Liver (tissue), 9 donors: Measurements from ENCODE around the gene BRIX1. TPM values are rescaled to one million over a fixed set of nuclear protein-coding genes. Genes with fewer than 3 reads are reported as not detected.

Experiments used
- DNase-seq: peaks from one replicate; pipeline ENCODE4 v3.0.0-alpha.2; 2017; ENCODE audit warnings: low spot score
- H3K27ac ChIP-seq, 2 donors: one replicate each; pipeline ENCODE4 v1.7.0; 2013; ENCODE audit warnings: inconsistent platforms in 2 of 2, low read length in 2 of 2, control low read depth in 1 of 2, low read depth in 1 of 2, mild to moderate bottlenecking in 1 of 2
- H3K27me3 ChIP-seq, 4 donors: one replicate each; pipeline versions ENCODE4 v1.6.1 to v1.7.0; 2013; ENCODE audit warnings: low read length in 3 of 4, inconsistent platforms in 1 of 4, mild to moderate bottlenecking in 1 of 4, moderate library complexity in 1 of 4; ENCODE audit not compliant: control insufficient read depth in 4 of 4, insufficient read depth in 4 of 4
- H3K36me3 ChIP-seq, 4 donors: one replicate each; pipeline versions ENCODE4 v1.6.1 to v1.7.0; 2013; ENCODE audit warnings: low read length in 3 of 4, mild to moderate bottlenecking in 3 of 4, low read depth in 1 of 4, moderate library complexity in 1 of 4; ENCODE audit not compliant: control insufficient read depth in 4 of 4, insufficient read depth in 3 of 4
- H3K4me1 ChIP-seq, 4 donors: one replicate each; pipeline versions ENCODE4 v1.6.1 to v1.7.0; 2013; ENCODE audit warnings: low read length in 3 of 4, mild to moderate bottlenecking in 3 of 4, moderate library complexity in 1 of 4; ENCODE audit not compliant: control insufficient read depth in 4 of 4, insufficient read depth in 4 of 4
- H3K4me3 ChIP-seq, 3 donors: one replicate each; pipeline versions ENCODE4 v1.6.1 to v1.7.0; 2013; ENCODE audit warnings: low read length in 3 of 3, control low read depth in 1 of 3, low read depth in 1 of 3, mild to moderate bottlenecking in 1 of 3
- H3K9ac ChIP-seq, 2 donors: one replicate each; pipeline ENCODE4 v1.7.0; 2013; ENCODE audit warnings: low read length in 2 of 2, mild to moderate bottlenecking in 2 of 2, moderate library complexity in 2 of 2, control low read depth in 1 of 2, low read depth in 1 of 2
- H3K9me3 ChIP-seq, 4 donors: one replicate each; pipeline versions ENCODE4 v1.6.1 to v1.7.0; 2013; ENCODE audit warnings: low read length in 3 of 4; ENCODE audit not compliant: control insufficient read depth in 4 of 4
- EGR1 ChIP-seq, 2 donors: IDR thresholded peaks; 2 replicates each; pipeline ENCODE4 v1.6.1; 2016 to 2018; ENCODE audit warnings: antibody characterized with exemption in 2 of 2, low read depth in 2 of 2
- FOXA1 ChIP-seq: IDR thresholded peaks from 2 replicates; pipeline ENCODE4 v1.6.1; 2016; ENCODE audit warnings: antibody characterized with exemption
- FOXA2 ChIP-seq: IDR thresholded peaks from 2 replicates; pipeline ENCODE4 v1.6.1; 2016; ENCODE audit warnings: antibody characterized with exemption
- GABPA ChIP-seq, 2 donors: IDR thresholded peaks in 1 of 2; conservative IDR thresholded peaks in 1 of 2; 2 replicates each; pipeline ENCODE4 v1.6.1; 2016; ENCODE audit warnings: antibody characterized with exemption in 2 of 2, mild to moderate bottlenecking in 1 of 2, moderate library complexity in 1 of 2
- HNF4A ChIP-seq, 2 donors: conservative IDR thresholded peaks; 2 replicates each; pipeline ENCODE4 v1.6.1; 2016; ENCODE audit warnings: antibody characterized with exemption in 2 of 2, mild to moderate bottlenecking in 2 of 2
- HNF4G ChIP-seq: IDR thresholded peaks from 2 replicates; pipeline ENCODE4 v1.6.1; 2016; ENCODE audit warnings: antibody characterized with exemption
- NR2F2 ChIP-seq: IDR thresholded peaks from 2 replicates; pipeline ENCODE4 v1.6.1; 2016; ENCODE audit warnings: antibody characterized with exemption
- RAD21 ChIP-seq, 2 donors: IDR thresholded peaks; 2 replicates each; pipeline ENCODE4 v1.6.1; 2016; ENCODE audit warnings: antibody characterized with exemption in 2 of 2, mild to moderate bottlenecking in 2 of 2
- RXRA ChIP-seq, 2 donors: IDR thresholded peaks; 2 replicates each; pipeline ENCODE4 v1.6.1; 2017 to 2018; ENCODE audit warnings: antibody characterized with exemption in 2 of 2, mild to moderate bottlenecking in 1 of 2
- SP1 ChIP-seq: IDR thresholded peaks from 2 replicates; pipeline ENCODE4 v1.6.1; 2018; ENCODE audit warnings: antibody characterized with exemption, mild to moderate bottlenecking
- TAF1 ChIP-seq: conservative IDR thresholded peaks from 2 replicates; pipeline ENCODE4 v1.6.1; 2016; ENCODE audit warnings: antibody characterized with exemption, mild to moderate bottlenecking
- YY1 ChIP-seq: IDR thresholded peaks from 2 replicates; pipeline ENCODE4 v1.6.1; 2016; ENCODE audit warnings: antibody characterized with exemption, mild to moderate bottlenecking
- WGBS: extraction: QIAGEN DNeasy Blood & Tissue Kit; methylation state at CpG from one replicate; pipeline ENCODE4 v1.1.7; 2013; 5-methylcytosine and 5-hydroxymethylcytosine counted together
- polyA plus RNA-seq, 2 donors: library from polyadenylated mRNA; stranded (reverse) in 1 of 2; unstranded in 1 of 2; fragments of 200-250 nt in 1 of 2; fragments of >200 nt in 1 of 2; fragmentation: Nextera tagmentation in 1 of 2; extraction: Ambion mirVana in 1 of 2; gene quantifications; one replicate each; pipeline versions ENCODE4 v1.2.1 to v1.2.3, GENCODE V29; 2013 to 2015
- total RNA-seq, 2 donors: library from RNA; depleted of rRNA; stranded (reverse); fragments of >200 nt; gene quantifications; one replicate each; pipeline ENCODE4 v1.2.3, GENCODE V29; 2014
- TF ChIP-seq, protein P1 (sequence below): IDR thresholded peaks from 2 replicates; pipeline ENCODE4 v1.6.1; 2016; ENCODE audit warnings: antibody characterized with exemption, mild to moderate bottlenecking
- TF ChIP-seq, protein P2 (sequence below): IDR thresholded peaks from 2 replicates; pipeline ENCODE4 v1.6.1; 2016; ENCODE audit warnings: antibody characterized with exemption
- TF ChIP-seq, protein P3 (sequence below): IDR thresholded peaks from 2 replicates; pipeline ENCODE4 v1.6.1; 2016; ENCODE audit warnings: antibody characterized with exemption
- TF ChIP-seq, protein P4 (sequence below): IDR thresholded peaks from 2 replicates; pipeline ENCODE4 v1.6.1; 2016; ENCODE audit warnings: antibody characterized with exemption
- TF ChIP-seq, protein P5 (sequence below): fragments of 150-350 bp; IDR thresholded peaks from 2 replicates; pipeline ENCODE4 v1.5.1; 2017; ENCODE audit warnings: improper control_type of control experiment, low read depth, low read length; ENCODE audit not compliant: missing input control
- donor health status: healthy.
- donor health status: healthy.
- donor health status: healthy.
- donor health status: healthy.
- donor health status: healthy.

The BRIX1 gene
- total and polyA plus RNA-seq, 4 donors, result 6.7 to 15.7 (median 10.5) TPM

DNA sequence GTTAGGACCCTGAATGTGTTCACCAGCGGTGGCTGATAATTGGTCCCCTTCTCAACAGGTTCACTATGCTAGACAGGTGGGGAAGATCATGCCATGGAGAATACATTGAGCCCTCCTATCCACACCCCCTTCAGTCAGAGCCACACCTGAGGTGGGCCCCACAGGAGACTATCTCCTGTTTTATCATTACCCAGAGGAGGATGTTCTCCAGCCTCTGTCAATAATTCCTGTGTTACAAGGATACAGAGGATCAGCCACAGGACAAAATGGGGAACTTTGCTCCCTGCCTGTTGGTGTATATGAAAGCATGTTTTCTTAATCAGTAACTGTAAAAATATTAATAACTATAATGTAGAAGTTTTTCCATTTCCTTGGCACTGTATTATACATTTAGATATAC lies 26.1 kb upstream of the BRIX1 start:
- H3K9ac ChIP-seq, result no peak overlapping the region
- TF ChIP-seq NR2F2 (no peak), TAF1 (no peak), SP1 (no peak), YY1 (no peak), HNF4G (no peak), HNF4A (conservative IDR thresholded peaks at IDR 0.05) (no peak), RAD21 (IDR thresholded peaks at IDR 0.05) (no peak), GABPA (IDR thresholded peaks at IDR 0.05 in 1 of 2, conservative IDR thresholded peaks at IDR 0.05 in 1 of 2) (no peak), FOXA1 (no peak), FOXA2 (no peak), EGR1 (IDR thresholded peaks at IDR 0.05; ENCODE audit: low read depth in 2 of 2) (no peak)
- TF ChIP-seq, protein P1, sequence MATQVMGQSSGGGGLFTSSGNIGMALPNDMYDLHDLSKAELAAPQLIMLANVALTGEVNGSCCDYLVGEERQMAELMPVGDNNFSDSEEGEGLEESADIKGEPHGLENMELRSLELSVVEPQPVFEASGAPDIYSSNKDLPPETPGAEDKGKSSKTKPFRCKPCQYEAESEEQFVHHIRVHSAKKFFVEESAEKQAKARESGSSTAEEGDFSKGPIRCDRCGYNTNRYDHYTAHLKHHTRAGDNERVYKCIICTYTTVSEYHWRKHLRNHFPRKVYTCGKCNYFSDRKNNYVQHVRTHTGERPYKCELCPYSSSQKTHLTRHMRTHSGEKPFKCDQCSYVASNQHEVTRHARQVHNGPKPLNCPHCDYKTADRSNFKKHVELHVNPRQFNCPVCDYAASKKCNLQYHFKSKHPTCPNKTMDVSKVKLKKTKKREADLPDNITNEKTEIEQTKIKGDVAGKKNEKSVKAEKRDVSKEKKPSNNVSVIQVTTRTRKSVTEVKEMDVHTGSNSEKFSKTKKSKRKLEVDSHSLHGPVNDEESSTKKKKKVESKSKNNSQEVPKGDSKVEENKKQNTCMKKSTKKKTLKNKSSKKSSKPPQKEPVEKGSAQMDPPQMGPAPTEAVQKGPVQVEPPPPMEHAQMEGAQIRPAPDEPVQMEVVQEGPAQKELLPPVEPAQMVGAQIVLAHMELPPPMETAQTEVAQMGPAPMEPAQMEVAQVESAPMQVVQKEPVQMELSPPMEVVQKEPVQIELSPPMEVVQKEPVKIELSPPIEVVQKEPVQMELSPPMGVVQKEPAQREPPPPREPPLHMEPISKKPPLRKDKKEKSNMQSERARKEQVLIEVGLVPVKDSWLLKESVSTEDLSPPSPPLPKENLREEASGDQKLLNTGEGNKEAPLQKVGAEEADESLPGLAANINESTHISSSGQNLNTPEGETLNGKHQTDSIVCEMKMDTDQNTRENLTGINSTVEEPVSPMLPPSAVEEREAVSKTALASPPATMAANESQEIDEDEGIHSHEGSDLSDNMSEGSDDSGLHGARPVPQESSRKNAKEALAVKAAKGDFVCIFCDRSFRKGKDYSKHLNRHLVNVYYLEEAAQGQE, result no peak
- TF ChIP-seq, protein P2, sequence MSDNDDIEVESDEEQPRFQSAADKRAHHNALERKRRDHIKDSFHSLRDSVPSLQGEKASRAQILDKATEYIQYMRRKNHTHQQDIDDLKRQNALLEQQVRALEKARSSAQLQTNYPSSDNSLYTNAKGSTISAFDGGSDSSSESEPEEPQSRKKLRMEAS, result no peak
- TF ChIP-seq, protein P3, sequence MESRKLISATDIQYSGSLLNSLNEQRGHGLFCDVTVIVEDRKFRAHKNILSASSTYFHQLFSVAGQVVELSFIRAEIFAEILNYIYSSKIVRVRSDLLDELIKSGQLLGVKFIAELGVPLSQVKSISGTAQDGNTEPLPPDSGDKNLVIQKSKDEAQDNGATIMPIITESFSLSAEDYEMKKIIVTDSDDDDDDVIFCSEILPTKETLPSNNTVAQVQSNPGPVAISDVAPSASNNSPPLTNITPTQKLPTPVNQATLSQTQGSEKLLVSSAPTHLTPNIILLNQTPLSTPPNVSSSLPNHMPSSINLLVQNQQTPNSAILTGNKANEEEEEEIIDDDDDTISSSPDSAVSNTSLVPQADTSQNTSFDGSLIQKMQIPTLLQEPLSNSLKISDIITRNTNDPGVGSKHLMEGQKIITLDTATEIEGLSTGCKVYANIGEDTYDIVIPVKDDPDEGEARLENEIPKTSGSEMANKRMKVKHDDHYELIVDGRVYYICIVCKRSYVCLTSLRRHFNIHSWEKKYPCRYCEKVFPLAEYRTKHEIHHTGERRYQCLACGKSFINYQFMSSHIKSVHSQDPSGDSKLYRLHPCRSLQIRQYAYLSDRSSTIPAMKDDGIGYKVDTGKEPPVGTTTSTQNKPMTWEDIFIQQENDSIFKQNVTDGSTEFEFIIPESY, result no peak
- TF ChIP-seq, protein P4, sequence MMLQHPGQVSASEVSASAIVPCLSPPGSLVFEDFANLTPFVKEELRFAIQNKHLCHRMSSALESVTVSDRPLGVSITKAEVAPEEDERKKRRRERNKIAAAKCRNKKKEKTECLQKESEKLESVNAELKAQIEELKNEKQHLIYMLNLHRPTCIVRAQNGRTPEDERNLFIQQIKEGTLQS, result no peak
- H3K9me3 ChIP-seq, result no peaks in the 10 kb centered on the region
- no peaks in the 10 kb centered on the region for H3K4me1 ChIP-seq
- no peaks in the 10 kb centered on the region for H3K36me3 ChIP-seq
- DNase-seq, result no peak
- no peak overlapping the region for H3K4me3 ChIP-seq
- H3K27ac ChIP-seq, result no peak overlapping the region
- H3K27me3 ChIP-seq, result no peaks in the 10 kb centered on the region
- 89% methylated on average over 1 of the region's 1 CpG for WGBS

DNA sequence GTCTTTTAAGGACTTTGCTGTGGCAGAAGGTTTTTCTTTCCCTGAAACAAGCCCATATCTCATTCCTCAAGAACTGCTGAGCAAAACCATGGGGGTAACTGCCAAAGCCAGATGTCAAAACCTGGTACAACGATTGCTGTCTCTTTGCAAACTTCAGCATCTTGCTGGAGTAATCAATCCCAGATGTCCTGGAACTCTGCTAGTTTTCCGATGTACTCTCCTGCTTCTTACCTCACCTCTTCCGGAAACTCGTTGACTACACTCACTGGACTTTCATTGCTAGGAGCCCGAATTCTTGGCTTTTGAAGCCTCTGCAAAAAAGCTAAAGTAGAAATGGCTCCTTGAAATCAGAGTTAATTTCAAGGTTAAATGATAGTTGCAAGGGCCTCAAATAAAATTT lies 23.5 kb upstream of the BRIX1 start:
- TF ChIP-seq EGR1 (IDR thresholded peaks at IDR 0.05; ENCODE audit: low read depth in 2 of 2) (no peak), YY1 (no peak), FOXA2 (no peak), TAF1 (no peak), NR2F2 (no peak), HNF4A (conservative IDR thresholded peaks at IDR 0.05) (no peak), GABPA (IDR thresholded peaks at IDR 0.05 in 1 of 2, conservative IDR thresholded peaks at IDR 0.05 in 1 of 2) (no peak), SP1 (no peak), RAD21 (IDR thresholded peaks at IDR 0.05) (no peak), RXRA (IDR thresholded peaks at IDR 0.05) (no peak), FOXA1 (no peak)
- TF ChIP-seq, protein P1, result no peak
- TF ChIP-seq, protein P5, sequence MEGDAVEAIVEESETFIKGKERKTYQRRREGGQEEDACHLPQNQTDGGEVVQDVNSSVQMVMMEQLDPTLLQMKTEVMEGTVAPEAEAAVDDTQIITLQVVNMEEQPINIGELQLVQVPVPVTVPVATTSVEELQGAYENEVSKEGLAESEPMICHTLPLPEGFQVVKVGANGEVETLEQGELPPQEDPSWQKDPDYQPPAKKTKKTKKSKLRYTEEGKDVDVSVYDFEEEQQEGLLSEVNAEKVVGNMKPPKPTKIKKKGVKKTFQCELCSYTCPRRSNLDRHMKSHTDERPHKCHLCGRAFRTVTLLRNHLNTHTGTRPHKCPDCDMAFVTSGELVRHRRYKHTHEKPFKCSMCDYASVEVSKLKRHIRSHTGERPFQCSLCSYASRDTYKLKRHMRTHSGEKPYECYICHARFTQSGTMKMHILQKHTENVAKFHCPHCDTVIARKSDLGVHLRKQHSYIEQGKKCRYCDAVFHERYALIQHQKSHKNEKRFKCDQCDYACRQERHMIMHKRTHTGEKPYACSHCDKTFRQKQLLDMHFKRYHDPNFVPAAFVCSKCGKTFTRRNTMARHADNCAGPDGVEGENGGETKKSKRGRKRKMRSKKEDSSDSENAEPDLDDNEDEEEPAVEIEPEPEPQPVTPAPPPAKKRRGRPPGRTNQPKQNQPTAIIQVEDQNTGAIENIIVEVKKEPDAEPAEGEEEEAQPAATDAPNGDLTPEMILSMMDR, result no peak
- TF ChIP-seq, protein P2, result no peak
- H3K4me1 ChIP-seq, result no peaks in the 10 kb centered on the region
- H3K27ac ChIP-seq, result no peak overlapping the region
- H3K9ac ChIP-seq, result no peak overlapping the region
- no peaks in the 10 kb centered on the region for H3K36me3 ChIP-seq
- H3K27me3 ChIP-seq, result no peaks in the 10 kb centered on the region
- WGBS, result 85% methylated on average over 5 of the region's 5 CpGs
- H3K9me3 ChIP-seq, result no peaks in the 10 kb centered on the region
- H3K4me3 ChIP-seq, result no peak overlapping the region
- no peak for DNase-seq
